SK-N-DZ (cell line): ENCODE measurements around the gene PDLIM5.

ENCODE experiments used
- DNase-seq: peaks from one replicate; pipeline ENCODE4 v3.0.0-alpha.2; 2015; ENCODE audit warnings: low spot score

The PDLIM5 gene

GRCh38 chr4:94558392-94558904, 106.7 kb downstream of the PDLIM5 start:
- DNase-seq = no peak

- no peak for DNase-seq
Observed at GRCh38 chr4:94559351-94559806, 107.6 kb downstream of the PDLIM5 start.

- no peak for DNase-seq
Observed at GRCh38 chr4:94561249-94562024, 109.7 kb downstream of the PDLIM5 start.

DNA sequence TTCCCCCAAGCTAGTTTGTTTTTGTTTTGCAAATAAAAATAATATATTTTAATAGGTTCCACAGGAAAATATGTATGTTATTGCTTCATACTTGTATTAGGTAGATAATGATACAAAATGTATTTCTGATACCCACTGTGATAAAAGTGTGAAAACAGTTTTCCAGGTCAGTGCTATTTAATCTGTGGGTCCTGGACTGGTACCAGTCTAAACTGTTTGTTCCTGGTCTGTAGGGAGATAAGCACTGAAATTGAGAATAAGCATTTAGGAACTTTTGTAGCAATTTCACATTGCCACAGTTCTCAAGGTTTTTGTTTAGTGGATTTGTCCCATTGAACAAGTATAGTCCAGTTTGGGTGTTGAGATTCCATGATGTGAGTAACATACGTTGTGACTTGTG, 110.5 kb downstream of the PDLIM5 start:
- no peak for DNase-seq

- no peak for DNase-seq
Observed at GRCh38 chr4:94564252-94564651, 112.5 kb downstream of the PDLIM5 start.

- no peak for DNase-seq
Observed at GRCh38 chr4:94566420-94566819, 114.7 kb downstream of the PDLIM5 start.

- DNase-seq = no peak
Observed at GRCh38 chr4:94567811-94568210, 116.1 kb downstream of the PDLIM5 start.

- DNase-seq = no peak
Observed at GRCh38 chr4:94570558-94570957, 118.8 kb downstream of the PDLIM5 start.

DNA sequence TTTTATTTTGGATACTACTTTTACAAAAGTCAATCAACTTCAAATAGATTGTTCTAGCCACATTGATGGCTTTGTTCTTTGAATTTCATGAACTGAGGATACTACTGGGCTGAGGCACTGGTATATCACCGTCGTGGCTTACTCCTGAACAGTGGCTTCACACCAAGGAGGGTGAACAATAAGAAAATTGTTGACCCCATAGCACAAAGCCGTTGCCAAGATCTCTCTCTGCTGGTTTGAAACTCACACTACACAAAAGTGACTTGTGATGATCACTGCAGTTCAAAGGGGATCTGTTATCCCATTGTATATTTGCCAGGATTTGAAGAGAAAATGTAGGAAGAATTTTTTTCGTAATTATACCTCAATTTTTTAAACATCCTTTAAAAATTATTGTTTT, 119.6 kb downstream of the PDLIM5 start:
- no peak for DNase-seq

GRCh38 chr4:94571715-94572114, 120.0 kb downstream of the PDLIM5 start:
- DNase-seq = no peak

- no peak for DNase-seq
Observed at GRCh38 chr4:94574050-94574449, 122.3 kb downstream of the PDLIM5 start.

DNA sequence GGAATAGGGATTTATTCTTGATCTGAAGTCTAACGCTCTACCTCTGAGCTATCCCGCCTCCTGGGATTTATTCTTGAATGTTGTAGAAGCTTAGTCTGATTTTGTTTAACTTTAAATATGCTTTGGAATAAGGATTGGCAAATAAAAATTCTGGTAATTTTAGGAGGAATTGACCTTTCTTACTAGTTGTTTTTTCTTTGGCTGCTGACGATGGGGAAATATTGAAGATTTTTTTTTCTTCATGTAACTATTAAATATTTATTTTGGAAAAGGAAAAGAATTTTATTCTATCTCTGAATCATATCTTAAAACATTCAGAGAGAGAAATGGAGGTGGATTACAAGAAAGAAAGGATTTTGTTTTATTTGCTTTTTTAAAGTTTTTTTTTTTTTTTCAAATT, 122.9 kb downstream of the PDLIM5 start:
- no peak for DNase-seq

- DNase-seq = no peak
Observed at GRCh38 chr4:94575652-94576051, 123.9 kb downstream of the PDLIM5 start.

DNA sequence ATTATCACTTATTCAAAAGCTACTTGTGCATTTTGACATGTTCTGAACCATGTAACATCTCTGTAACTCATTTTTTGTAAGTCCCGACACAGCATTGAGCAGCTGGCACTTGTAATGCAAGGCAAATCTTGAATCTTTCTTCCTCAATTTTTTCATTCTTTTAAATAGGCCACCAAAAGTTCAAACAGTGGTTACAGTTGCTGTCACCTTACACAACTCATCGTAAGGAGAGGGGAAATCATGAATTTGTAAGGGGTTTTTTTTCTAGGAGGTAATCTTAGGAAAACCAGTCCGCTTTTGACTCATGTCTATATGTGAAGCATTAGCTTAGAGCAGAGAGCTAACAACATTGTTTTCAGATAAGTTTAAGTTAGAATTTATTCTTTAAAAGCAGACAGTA, 124.5 kb downstream of the PDLIM5 start:
- DNase-seq = no peak

- DNase-seq = peak; percentile 16
Observed at GRCh38 chr4:94577136-94577535, 125.4 kb downstream of the PDLIM5 start.

GRCh38 chr4:94578195-94578594, 126.5 kb downstream of the PDLIM5 start:
- DNase-seq = no peak

DNA sequence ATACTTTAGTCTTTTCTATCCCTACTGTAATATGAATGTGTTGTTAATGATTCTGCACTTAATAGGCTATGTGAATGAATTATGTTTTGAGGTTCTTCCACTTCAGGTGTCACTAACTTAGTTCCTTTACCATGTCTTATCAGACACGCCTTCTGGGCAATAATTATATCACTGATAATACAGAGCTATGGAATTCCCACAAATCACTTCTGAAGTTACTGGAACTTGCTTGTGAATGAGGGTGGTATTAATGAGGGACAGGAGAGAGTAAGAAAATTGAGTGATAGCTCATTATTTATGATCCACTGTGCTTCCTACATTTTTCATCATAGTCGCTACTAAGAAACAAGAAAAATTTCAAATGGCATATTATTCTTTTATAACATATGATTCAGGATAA, 130.0 kb downstream of the PDLIM5 start:
- no peak for DNase-seq

DNA sequence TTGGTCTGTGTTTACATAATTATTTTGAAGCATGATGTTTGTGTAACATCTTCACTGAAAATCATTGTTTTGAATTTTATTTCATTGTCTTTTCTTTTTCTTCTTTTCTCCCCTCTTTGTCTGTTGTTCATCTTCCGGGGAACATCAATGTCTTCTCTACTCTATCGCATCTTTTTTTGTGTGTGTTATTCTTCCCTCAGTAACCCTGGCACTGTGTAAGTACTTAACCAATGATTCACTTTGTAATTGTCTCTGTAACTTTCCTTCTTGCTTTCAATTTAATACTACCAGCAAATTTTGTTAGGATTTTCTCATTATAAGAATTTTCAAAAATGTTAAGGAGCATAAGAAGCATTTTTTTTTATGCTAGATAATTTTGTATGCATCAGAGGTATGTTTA, 130.8 kb downstream of the PDLIM5 start:
- DNase-seq = no peak

DNA sequence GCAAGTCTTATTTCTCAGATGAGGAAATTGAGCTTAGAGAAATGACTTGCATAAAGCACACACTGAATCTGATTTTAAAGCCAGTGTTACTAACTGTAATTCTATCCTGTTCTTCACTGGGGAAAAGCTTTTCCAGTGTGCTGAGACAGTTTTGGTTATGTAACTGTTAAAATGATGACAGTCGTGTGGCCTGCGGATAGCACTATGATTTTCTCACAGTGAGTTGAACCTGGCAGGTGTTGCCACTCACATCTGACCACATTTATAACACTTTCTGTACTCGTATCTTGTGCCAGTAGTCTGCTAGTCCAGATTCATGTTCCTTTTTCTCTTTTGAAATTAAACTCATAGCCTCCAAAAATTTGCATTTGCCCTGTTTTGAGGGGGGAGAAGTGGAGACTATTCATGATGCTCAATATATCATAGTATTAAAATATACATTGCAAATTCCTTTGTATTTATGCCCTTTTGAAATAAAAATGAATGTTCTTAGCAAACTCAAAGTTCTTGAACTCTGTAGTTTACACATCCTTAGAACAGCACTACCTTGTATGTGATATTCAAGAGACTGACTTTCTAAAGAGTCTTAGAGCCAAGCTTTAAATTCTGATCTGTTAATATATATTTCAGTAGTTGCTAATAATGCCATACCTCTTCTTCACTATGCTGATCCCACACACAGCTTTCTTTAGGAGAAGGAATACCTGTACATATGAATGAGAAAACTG, 132.3 kb downstream of the PDLIM5 start:
- no peak for DNase-seq

- DNase-seq = no peak
Observed at GRCh38 chr4:94588896-94589693, 137.4 kb downstream of the PDLIM5 start.

- no peak for DNase-seq
Observed at GRCh38 chr4:94590493-94590892, 138.8 kb downstream of the PDLIM5 start.

DNA sequence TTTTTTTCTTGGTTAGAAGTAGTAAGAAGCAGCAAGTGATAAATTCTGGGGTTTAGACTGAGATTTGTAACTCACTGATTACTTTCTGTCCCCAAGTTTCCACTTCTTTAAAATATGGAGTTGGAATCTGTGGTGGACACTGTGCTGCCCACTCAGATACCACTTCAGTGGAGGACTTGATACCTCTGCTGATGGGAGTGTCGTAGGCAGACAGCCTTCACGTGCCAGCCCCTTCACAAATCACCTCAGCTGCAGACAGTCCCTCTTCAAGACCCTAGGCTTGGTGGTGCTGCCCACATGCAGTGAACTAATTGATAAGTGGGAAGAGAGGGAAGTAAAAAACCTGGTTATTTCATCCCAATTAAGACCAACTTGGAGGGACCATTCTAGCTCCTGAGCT, 139.5 kb downstream of the PDLIM5 start:
- DNase-seq = no peak
